Suprapubic skin (tissue), 4 donors: Measurements from ENCODE around the gene TCF7. TPM values are rescaled to one million over a fixed set of nuclear protein-coding genes. Genes with fewer than 3 reads are reported as not detected.
"Not testable (repeated sequence)": the region's sequence is repeated elsewhere in the genome, so short reads cannot be mapped to it uniquely, and the experiment has no call there.

ENCODE experiments used
- DNase-seq, 2 donors: peaks; one replicate each; pipeline ENCODE4 v3.0.0-alpha.2; 2019; ENCODE audit warnings: low spot score in 2 of 2
- H3K27ac ChIP-seq: fragments of 200-600 bp; sonication (generic); one replicate; pipeline ENCODE4 v1.5.1; 2019
- H3K27me3 ChIP-seq: fragments of 200-600 bp; sonication (generic); one replicate; pipeline ENCODE4 v1.5.1; 2019
- H3K36me3 ChIP-seq: fragments of 200-600 bp; sonication (generic); one replicate; pipeline ENCODE4 v1.5.1; 2019
- H3K4me1 ChIP-seq: fragments of 200-600 bp; sonication (generic); one replicate; pipeline ENCODE4 v1.5.1; 2019
- H3K4me3 ChIP-seq: fragments of 200-600 bp; sonication (generic); one replicate; pipeline ENCODE4 v1.5.1; 2019; ENCODE audit warnings: mild to moderate bottlenecking
- H3K9me3 ChIP-seq: fragments of 200-600 bp; sonication (generic); one replicate; pipeline ENCODE4 v1.5.1; 2019
- EP300 ChIP-seq: sonication (generic); formaldehyde crosslinking; IDR thresholded peaks from one replicate; pipeline ENCODE4 v1.6.1; 2017; ENCODE audit warnings: antibody characterized with exemption
- POLR2A ChIP-seq, 2 donors: fragments of 450-650 bp; IDR thresholded peaks; one replicate each; pipeline ENCODE4 v1.6.1; 2017; ENCODE audit warnings: antibody characterized with exemption in 2 of 2, mild to moderate bottlenecking in 2 of 2, moderate library complexity in 2 of 2
- POLR2AphosphoS5 ChIP-seq, 3 donors: sonication (generic); formaldehyde crosslinking; IDR thresholded peaks; one replicate each; pipeline ENCODE4 v1.6.1; 2017; ENCODE audit warnings: antibody characterized with exemption in 3 of 3
- WGBS: methylation state at CpG from one replicate; pipeline ENCODE4 v1.1.5; 2018; 5-methylcytosine and 5-hydroxymethylcytosine counted together
- total RNA-seq, 4 donors: library from RNA; depleted of rRNA; stranded (reverse); fragments of >200 nt; gene quantifications; one replicate each; pipeline ENCODE4 v1.1.0, GENCODE V29; 2016
- TF ChIP-seq, protein P1 (sequence below), 2 donors: fragments of 200-600 bp in 1 of 2; fragments of 450-650 bp in 1 of 2; sonication (generic) in 1 of 2; IDR thresholded peaks; one replicate each; pipeline ENCODE4 v1.5.1; 2016 to 2019; ENCODE audit warnings: antibody characterized with exemption in 2 of 2, mild to moderate bottlenecking in 1 of 2, moderate library complexity in 1 of 2

The TCF7 gene
- total RNA-seq, 4 donors from 2014 or later, result 2.9 to 7.2 (median 4.9) TPM

- TF ChIP-seq EP300 (no peak), POLR2A (IDR thresholded peaks at IDR 0.05) (no peak), POLR2AphosphoS5 (IDR thresholded peaks at IDR 0.05) (no peak)
- TF ChIP-seq, protein P1, sequence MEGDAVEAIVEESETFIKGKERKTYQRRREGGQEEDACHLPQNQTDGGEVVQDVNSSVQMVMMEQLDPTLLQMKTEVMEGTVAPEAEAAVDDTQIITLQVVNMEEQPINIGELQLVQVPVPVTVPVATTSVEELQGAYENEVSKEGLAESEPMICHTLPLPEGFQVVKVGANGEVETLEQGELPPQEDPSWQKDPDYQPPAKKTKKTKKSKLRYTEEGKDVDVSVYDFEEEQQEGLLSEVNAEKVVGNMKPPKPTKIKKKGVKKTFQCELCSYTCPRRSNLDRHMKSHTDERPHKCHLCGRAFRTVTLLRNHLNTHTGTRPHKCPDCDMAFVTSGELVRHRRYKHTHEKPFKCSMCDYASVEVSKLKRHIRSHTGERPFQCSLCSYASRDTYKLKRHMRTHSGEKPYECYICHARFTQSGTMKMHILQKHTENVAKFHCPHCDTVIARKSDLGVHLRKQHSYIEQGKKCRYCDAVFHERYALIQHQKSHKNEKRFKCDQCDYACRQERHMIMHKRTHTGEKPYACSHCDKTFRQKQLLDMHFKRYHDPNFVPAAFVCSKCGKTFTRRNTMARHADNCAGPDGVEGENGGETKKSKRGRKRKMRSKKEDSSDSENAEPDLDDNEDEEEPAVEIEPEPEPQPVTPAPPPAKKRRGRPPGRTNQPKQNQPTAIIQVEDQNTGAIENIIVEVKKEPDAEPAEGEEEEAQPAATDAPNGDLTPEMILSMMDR (IDR thresholded peaks at IDR 0.05), result no peak
Measured at GRCh38 chr5:134146651-134147518, 32.4 kb downstream of the TCF7 start.

DNA sequence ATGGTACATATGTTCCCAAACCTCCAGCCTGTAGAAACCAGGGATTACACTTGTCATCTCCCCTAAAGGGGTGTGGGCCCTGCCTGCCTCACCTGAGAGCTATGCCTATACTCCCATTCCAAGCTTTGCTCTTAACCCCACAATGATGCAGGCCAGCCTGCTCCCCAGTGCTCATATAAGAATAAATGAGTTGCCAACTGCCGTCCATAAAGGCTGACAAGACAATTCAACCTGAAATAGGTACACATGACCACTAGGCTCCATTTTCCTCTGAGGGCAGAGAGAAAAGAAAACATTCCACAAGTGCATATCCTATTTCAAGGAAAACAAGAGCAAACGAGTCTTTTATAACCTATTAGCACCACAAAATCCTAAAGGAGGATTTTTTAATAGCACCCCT is 33.8 kb downstream of the TCF7 start:
- Histone ChIP-seq H3K4me1 (peaks cover 36% of the 10 kb centered on the region), H3K36me3 (peaks cover 93% of the 10 kb centered on the region), H3K4me3 (no peak overlapping the region), H3K27ac (no peak overlapping the region), H3K9me3 (no peaks in the 10 kb centered on the region), H3K27me3 (no peaks in the 10 kb centered on the region)
- WGBS, result 51% methylated on average over 2 of the region's 2 CpGs
- TF ChIP-seq POLR2AphosphoS5 (IDR thresholded peaks at IDR 0.05), result no peak
- no peak for TF ChIP-seq POLR2A (IDR thresholded peaks at IDR 0.05)
- no peak for TF ChIP-seq EP300
- TF ChIP-seq, protein P1 (IDR thresholded peaks at IDR 0.05), result no peak
- no peak for DNase-seq

More at GRCh38 chr5:134146651-134147518, 32.4 kb downstream of the TCF7 start:
- no peak overlapping the region for H3K4me3 ChIP-seq
- H3K9me3 ChIP-seq, result no peaks in the 10 kb centered on the region
- H3K27ac ChIP-seq, result no peak overlapping the region
- H3K36me3 ChIP-seq, result peaks cover 92% of the 10 kb centered on the region
- 80% methylated on average over 4 of the region's 4 CpGs for WGBS
- peaks cover 36% of the 10 kb centered on the region for H3K4me1 ChIP-seq
- no peaks in the 10 kb centered on the region for H3K27me3 ChIP-seq
- DNase-seq, result no peak

- Histone ChIP-seq H3K4me1 (peaks cover 34% of the 10 kb centered on the region), H3K36me3 (peaks cover 90% of the 10 kb centered on the region), H3K9me3 (no peaks in the 10 kb centered on the region), H3K27ac (peak overlapping the region; percentile 59), H3K4me3 (no peak overlapping the region), H3K27me3 (no peaks in the 10 kb centered on the region)
- TF ChIP-seq EP300, result no peak
- no peak for TF ChIP-seq POLR2AphosphoS5 (IDR thresholded peaks at IDR 0.05)
- TF ChIP-seq, protein P1 (IDR thresholded peaks at IDR 0.05), result no peak
- TF ChIP-seq POLR2A (IDR thresholded peaks at IDR 0.05), result no peak
- DNase-seq, result no peak
- 94% methylated on average over 6 of the region's 6 CpGs for WGBS
Measured at GRCh38 chr5:134148986-134149539, 34.6 kb downstream of the TCF7 start.

- H3K9me3 ChIP-seq, result no peaks in the 10 kb centered on the region
- peaks cover 86% of the 10 kb centered on the region for H3K36me3 ChIP-seq
- no peaks in the 10 kb centered on the region for H3K27me3 ChIP-seq
- 59% methylated on average over 4 of the region's 4 CpGs for WGBS
- H3K4me3 ChIP-seq, result no peak overlapping the region
- H3K4me1 ChIP-seq, result peaks cover 27% of the 10 kb centered on the region
- no peak for TF ChIP-seq POLR2A (IDR thresholded peaks at IDR 0.05)
- TF ChIP-seq EP300, result no peak
- TF ChIP-seq, protein P1 (IDR thresholded peaks at IDR 0.05), result no peak
- TF ChIP-seq POLR2AphosphoS5 (IDR thresholded peaks at IDR 0.05), result no peak
- DNase-seq, result no peak
- H3K27ac ChIP-seq, result peak overlapping the region; percentile 59
Measured at GRCh38 chr5:134149571-134150303, 35.3 kb downstream of the TCF7 start.

- Histone ChIP-seq H3K9me3 (no peaks in the 10 kb centered on the region), H3K27ac (no peak overlapping the region), H3K36me3 (peaks cover 79% of the 10 kb centered on the region), H3K4me1 (peaks cover 20% of the 10 kb centered on the region), H3K4me3 (no peak overlapping the region), H3K27me3 (no peaks in the 10 kb centered on the region)
- TF ChIP-seq POLR2A (IDR thresholded peaks at IDR 0.05) (no peak), POLR2AphosphoS5 (IDR thresholded peaks at IDR 0.05) (no peak)
- no peak for DNase-seq
- WGBS, result 91% methylated on average over 3 of the region's 3 CpGs
Measured at GRCh38 chr5:134151723-134152122, 37.2 kb downstream of the TCF7 start.

- not testable (repeated sequence) for H3K27ac ChIP-seq, DNase-seq, H3K9me3 ChIP-seq, H3K27me3 ChIP-seq, H3K4me3 ChIP-seq
- 96% methylated on average over 15 of the region's 15 CpGs for WGBS
- H3K36me3 ChIP-seq, result peaks cover 79% of the 10 kb centered on the region
- H3K4me1 ChIP-seq, result peaks cover 20% of the 10 kb centered on the region
Measured at GRCh38 chr5:134152173-134152832, 37.8 kb downstream of the TCF7 start.
